B cell (primary cell): ENCODE measurements around the gene DNAH10. TPM values are rescaled to one million over a fixed set of nuclear protein-coding genes. Genes with fewer than 3 reads are reported as not detected.

ENCODE experiments used
- ATAC-seq: fragments of 200-7000 bp; cut with Tn5 transposase; one replicate; pipeline ENCODE4 v1.10.0; 2021; ENCODE audit warnings: low read depth, mild to moderate bottlenecking, moderate number of reproducible peaks, moderate library complexity
- CTCF ChIA-PET: fragments of 350-600 bp; sonication (Branson Sonifier 250); formaldehyde crosslinking; loops from one replicate; lab custom pipeline; 2021; ENCODE audit warnings: antibody characterized with exemption, inconsistent platforms; lab: Charles Lee
- POLR2A ChIA-PET: fragments of 350-600 bp; sonication (Branson Sonifier 250); formaldehyde crosslinking; loops from one replicate; lab custom pipeline; 2021; ENCODE audit warnings: antibody characterized with exemption; lab: Charles Lee
- DNase-seq: peaks from one replicate; pipeline ENCODE4 v3.0.0; 2013
- H2AFZ ChIP-seq: 2 replicates; pipeline ENCODE4 v1.6.1; 2012; ENCODE audit warnings: mild to moderate bottlenecking, low read depth, low read length; ENCODE audit not compliant: insufficient read depth, poor library complexity, severe bottlenecking
- H3K27ac ChIP-seq, 2 donors: 1 replicate in 1 of 2; 2 replicates in 1 of 2; pipeline ENCODE4 v1.5.1; 2012 to 2013; ENCODE audit warnings: low read length in 2 of 2, mild to moderate bottlenecking in 2 of 2, moderate library complexity in 1 of 2
- H3K27me3 ChIP-seq, 4 experiments: fragments of 200-600 bp in 1 of 4; sonication (generic) in 1 of 4; replicated peaks in 1 of 4; 1 replicate in 2 of 4; 2 replicates in 2 of 4; pipeline versions ENCODE4 v1.6.1 to v1.7.0; 2013 to 2016; ENCODE audit warnings: low read length in 3 of 4, mild to moderate bottlenecking in 2 of 4, mixed read lengths in 1 of 4, moderate library complexity in 1 of 4; ENCODE audit not compliant: insufficient read depth in 4 of 4, control insufficient read depth in 3 of 4; ENCODE audit errors: control extremely low read depth in 1 of 4
- H3K36me3 ChIP-seq, 2 experiments: replicated peaks in 1 of 2; 1 replicate in 1 of 2; 2 replicates in 1 of 2; pipeline versions ENCODE4 v1.6.1 to v1.7.1; 2013; ENCODE audit warnings: low read length in 1 of 2; ENCODE audit not compliant: insufficient read depth in 2 of 2, control insufficient read depth in 1 of 2; ENCODE audit errors: control extremely low read depth in 1 of 2, extremely low read depth in 1 of 2
- H3K4me1 ChIP-seq, 2 donors: fragments of 200-600 bp in 1 of 2; sonication (generic) in 1 of 2; 1 replicate in 1 of 2; 2 replicates in 1 of 2; pipeline versions ENCODE4 v1.5.1 to v1.6.1; 2013 to 2017; ENCODE audit warnings: low read length in 2 of 2; ENCODE audit not compliant: control insufficient read depth in 2 of 2, insufficient read depth in 2 of 2
- H3K4me2 ChIP-seq: replicated peaks from 2 replicates; pipeline ENCODE3; 2012; ENCODE audit warnings: mild to moderate bottlenecking, low read depth, low read length; ENCODE audit not compliant: poor library complexity, severe bottlenecking
- H3K4me3 ChIP-seq, 5 experiments: fragments of 200-600 bp in 1 of 5; sonication (generic) in 1 of 5; 1 replicate in 3 of 5; 2 replicates in 2 of 5; pipeline versions ENCODE4 v1.5.1 to v1.7.0; 2011 to 2016; ENCODE audit warnings: low read length in 4 of 5, mild to moderate bottlenecking in 4 of 5, low read depth in 2 of 5, control low read depth in 1 of 5, moderate library complexity in 1 of 5; ENCODE audit not compliant: insufficient read depth in 1 of 5; ENCODE audit errors: control extremely low read depth in 1 of 5, extremely low read depth in 1 of 5
- H3K79me2 ChIP-seq: fragments of 200-600 bp; sonication (generic); one replicate; pipeline ENCODE4 v1.6.0; 2016; ENCODE audit warnings: low read length; ENCODE audit not compliant: control insufficient read depth, insufficient read depth
- H3K9ac ChIP-seq: fragments of 200-600 bp; sonication (generic); 2 replicates; pipeline ENCODE4 v1.6.1; 2017; ENCODE audit warnings: mild to moderate bottlenecking, low read length, moderate library complexity
- H3K9me3 ChIP-seq, 3 donors: one replicate each; pipeline versions ENCODE4 v1.6.1 to v1.7.1; 2013; ENCODE audit warnings: low read length in 2 of 3; ENCODE audit not compliant: control insufficient read depth in 2 of 3, insufficient read depth in 1 of 3; ENCODE audit errors: control extremely low read depth in 1 of 3
- H4K20me1 ChIP-seq: 2 replicates; pipeline ENCODE4 v1.6.0; 2012; ENCODE audit warnings: mild to moderate bottlenecking, low read length; ENCODE audit not compliant: insufficient read depth, control insufficient read depth, poor library complexity, severe bottlenecking
- H3K27ac Mint-ChIP-seq: one replicate; pipeline ENCODE4 v1.8.0; 2021; ENCODE audit warnings: mixed read lengths
- H3K27me3 Mint-ChIP-seq: one replicate; pipeline ENCODE4 v1.8.0; 2021; ENCODE audit warnings: mixed read lengths
- H3K4me1 Mint-ChIP-seq: one replicate; pipeline ENCODE4 v1.8.0; 2021; ENCODE audit warnings: mixed read lengths
- H3K4me3 Mint-ChIP-seq: one replicate; pipeline ENCODE4 v1.8.0; 2021; ENCODE audit warnings: mixed read lengths
- H3K9me3 Mint-ChIP-seq: one replicate; pipeline ENCODE4 v1.8.0; 2022; ENCODE audit warnings: mixed read lengths; ENCODE audit not compliant: insufficient read depth
- EZH2 ChIP-seq: IDR thresholded peaks from 2 replicates; pipeline ENCODE4 v1.6.1; 2012; ENCODE audit warnings: borderline replicate concordance, low read depth, mild to moderate bottlenecking, moderate library complexity, low read length; ENCODE audit not compliant: insufficient read depth, poor library complexity, severe bottlenecking
- WGBS: methylation state at CpG from one replicate; pipeline ENCODE4 v1.1.5; 2013; ENCODE audit warnings: missing lambda C conversion rate; ENCODE audit not compliant: insufficient coverage; 5-methylcytosine and 5-hydroxymethylcytosine counted together
- intact Hi-C: fragments of 100-400 bp; cut with micrococcal nuclease; formaldehyde crosslinking; loops from one replicate; pipeline ENCODE4 v1.10.0; 2022
- polyA plus RNA-seq: library from polyadenylated mRNA; depleted of rRNA; stranded (reverse); fragments of >200 nt; gene quantifications from 2 replicates; pipeline ENCODE4 v1.2.3, GENCODE V29; 2012
- total RNA-seq, 2 donors: library from RNA; stranded (reverse); fragments of 120-200 nt in 1 of 2; gene quantifications; 1 replicate in 1 of 2; 2 replicates in 1 of 2; pipeline versions ENCODE4 v1.2.3 to v1.2.4, GENCODE V29; 2013 to 2022
- TF ChIP-seq, protein P1 (sequence below): fragments of 200-600 bp; IDR thresholded peaks from one replicate; pipeline ENCODE4 v1.8.0; 2022; ENCODE audit warnings: antibody characterized with exemption, mild to moderate bottlenecking

The DNAH10 gene
- total and polyA plus RNA-seq, 2 donors (not counting 1 experiment from before 2014, with no cell fraction given), result 0.24 to 0.99 TPM

- Mint-ChIP-seq H3K27ac (no peak overlapping the region), H3K27me3 (peaks cover 20% of the 10 kb centered on the region), H3K9me3 (no peaks in the 10 kb centered on the region), H3K4me1 (peaks cover 4% of the 10 kb centered on the region), H3K4me3 (no peak overlapping the region)
- Histone ChIP-seq H3K79me2 (no peaks in the 10 kb centered on the region), H3K36me3 (no peaks in the 10 kb centered on the region), H4K20me1 (no peaks in the 10 kb centered on the region), H3K27ac (no peak overlapping the region), H3K4me1 (no peaks in the 10 kb centered on the region), H3K9ac (no peak overlapping the region), H3K9me3 (no peaks in the 10 kb centered on the region), H3K27me3 (peaks cover 0 to 6% (median 0%) of the 10 kb centered on the region in 4 experiments), H2AFZ (no peak overlapping the region), H3K4me2 (no peak overlapping the region), H3K4me3 (no peak overlapping the region)
- intact Hi-C loops, result no loop called here
- 91% methylated on average over 9 of the region's 13 CpGs for WGBS
- CTCF ChIA-PET, result interaction anchor here (0.6 to 4.1 kb wide), 3 partner anchors 81 to 786 kb away, joined by 3 to 72 read pairs (median 3); no protein-coding TSS in a partner anchor
- no peak for DNase-seq
- no peak for TF ChIP-seq EZH2
- TF ChIP-seq, protein P1, sequence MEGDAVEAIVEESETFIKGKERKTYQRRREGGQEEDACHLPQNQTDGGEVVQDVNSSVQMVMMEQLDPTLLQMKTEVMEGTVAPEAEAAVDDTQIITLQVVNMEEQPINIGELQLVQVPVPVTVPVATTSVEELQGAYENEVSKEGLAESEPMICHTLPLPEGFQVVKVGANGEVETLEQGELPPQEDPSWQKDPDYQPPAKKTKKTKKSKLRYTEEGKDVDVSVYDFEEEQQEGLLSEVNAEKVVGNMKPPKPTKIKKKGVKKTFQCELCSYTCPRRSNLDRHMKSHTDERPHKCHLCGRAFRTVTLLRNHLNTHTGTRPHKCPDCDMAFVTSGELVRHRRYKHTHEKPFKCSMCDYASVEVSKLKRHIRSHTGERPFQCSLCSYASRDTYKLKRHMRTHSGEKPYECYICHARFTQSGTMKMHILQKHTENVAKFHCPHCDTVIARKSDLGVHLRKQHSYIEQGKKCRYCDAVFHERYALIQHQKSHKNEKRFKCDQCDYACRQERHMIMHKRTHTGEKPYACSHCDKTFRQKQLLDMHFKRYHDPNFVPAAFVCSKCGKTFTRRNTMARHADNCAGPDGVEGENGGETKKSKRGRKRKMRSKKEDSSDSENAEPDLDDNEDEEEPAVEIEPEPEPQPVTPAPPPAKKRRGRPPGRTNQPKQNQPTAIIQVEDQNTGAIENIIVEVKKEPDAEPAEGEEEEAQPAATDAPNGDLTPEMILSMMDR, result no peak
- POLR2A ChIA-PET, result no interaction called here
- no peak for ATAC-seq
Measured at GRCh38 chr12:123902821-123903220, 140.7 kb downstream of the DNAH10 start.

DNA sequence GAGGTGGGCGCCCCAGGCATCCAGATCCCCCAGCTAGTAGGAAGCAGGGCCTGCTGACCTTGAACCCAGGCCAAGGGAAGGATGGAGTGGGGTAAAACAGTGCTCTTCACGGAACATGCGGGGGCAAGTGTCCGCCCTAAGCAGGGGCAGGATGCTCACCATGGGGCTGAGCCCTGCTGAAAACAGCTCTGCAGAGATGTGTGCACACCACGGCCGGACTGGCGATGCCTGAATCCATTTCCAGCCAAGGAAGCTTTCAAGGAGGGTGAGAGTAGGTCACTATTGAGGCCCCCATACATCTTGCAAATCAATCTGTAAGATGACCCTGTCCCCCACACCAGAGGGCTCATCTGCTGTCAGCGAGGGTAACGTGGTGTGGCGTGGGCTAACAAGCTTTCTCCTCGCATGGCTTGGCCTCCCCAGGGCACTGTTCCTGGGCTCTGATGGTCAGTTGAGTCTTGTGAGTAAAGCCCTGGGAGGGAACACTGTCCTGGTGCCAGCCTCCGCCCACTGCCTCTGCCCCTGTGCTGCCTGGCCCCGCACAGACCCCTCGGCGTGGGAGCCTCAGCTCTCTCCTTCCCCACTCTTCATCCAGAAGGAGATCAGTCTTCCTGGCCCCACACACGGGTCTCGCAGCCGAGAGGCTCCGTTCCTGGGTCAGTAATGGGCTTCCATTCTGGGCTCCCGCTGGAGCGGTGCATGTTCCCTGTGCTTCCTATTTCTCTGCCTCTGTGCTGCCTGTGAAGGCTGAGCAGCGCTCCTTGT lies 141.4 kb downstream of the DNAH10 start:
- H3K27me3 Mint-ChIP-seq, result peaks cover 20% of the 10 kb centered on the region
- H4K20me1 ChIP-seq, result no peaks in the 10 kb centered on the region
- H3K79me2 ChIP-seq, result no peaks in the 10 kb centered on the region
- no peak overlapping the region for H3K4me2 ChIP-seq
- no peaks in the 10 kb centered on the region for H3K9me3 ChIP-seq
- no peak overlapping the region for H3K27ac Mint-ChIP-seq
- H3K9ac ChIP-seq, result no peak overlapping the region
- H2AFZ ChIP-seq, result no peak overlapping the region
- ChIA-PET POLR2A (no interaction called here), CTCF (interaction anchor here (0.6 to 4.1 kb wide), 6 partner anchors 81 to 938 kb away, joined by 3 to 72 read pairs (median 6); no protein-coding TSS in a partner anchor)
- ATAC-seq (no peak), DNase-seq (no peak)
- intact Hi-C loops, result no loop called here
- TF ChIP-seq, protein P1, result no peak
- no peak for TF ChIP-seq EZH2
- H3K4me1 Mint-ChIP-seq, result peaks cover 4% of the 10 kb centered on the region
- H3K27ac ChIP-seq, result no peak overlapping the region
- H3K4me3 Mint-ChIP-seq, result no peak overlapping the region
- H3K36me3 ChIP-seq, result no peaks in the 10 kb centered on the region
- H3K9me3 Mint-ChIP-seq, result no peaks in the 10 kb centered on the region
- WGBS, result 94% methylated on average over 20 of the region's 22 CpGs
- H3K4me3 ChIP-seq, result no peak overlapping the region
- no peaks in the 10 kb centered on the region for H3K4me1 ChIP-seq
- peaks cover 0 to 6% (median 0%) of the 10 kb centered on the region in 4 experiments for H3K27me3 ChIP-seq
